Measurements from ENCODE around the gene CACNA2D3.

Gene CACNA2D3

DNA sequence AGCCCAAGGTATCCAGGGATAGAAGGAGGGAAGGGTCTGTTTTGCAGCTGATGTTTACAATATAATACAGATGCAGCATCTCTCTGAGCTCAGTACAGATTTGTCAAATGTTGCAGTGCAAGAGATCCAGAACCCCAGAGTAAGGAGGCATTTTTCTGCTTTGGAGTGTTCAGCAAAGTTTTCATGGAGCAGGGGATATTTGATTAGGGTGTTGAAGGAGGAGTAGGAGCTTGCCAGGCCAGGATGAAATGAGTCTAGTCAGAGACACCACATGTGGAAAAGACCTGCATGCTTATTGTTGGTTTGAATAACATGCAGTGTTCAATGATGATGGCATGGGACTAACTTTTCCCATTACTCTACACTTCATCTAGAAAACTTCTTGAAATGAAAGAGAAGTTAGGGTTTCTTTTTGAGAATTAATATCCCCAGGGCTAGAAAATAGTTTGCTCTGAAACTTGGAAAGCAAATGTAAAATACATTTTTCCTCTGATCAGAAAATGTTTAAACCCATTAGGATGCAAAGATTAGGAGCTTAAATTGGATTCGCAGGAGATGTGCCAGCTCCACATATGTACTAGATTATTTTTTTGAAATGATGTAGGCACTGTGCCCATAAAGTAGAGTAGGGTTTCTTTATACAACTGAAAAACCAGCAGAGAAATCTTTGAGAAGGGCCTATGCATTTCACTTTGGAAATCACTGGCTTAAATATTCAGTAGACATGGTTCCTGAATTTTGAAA lies 243.8 kb downstream of the CACNA2D3 start:
- H3K27ac ChIP-seq (ENCODE audit: low read length) = no peak overlapping the region
- H3K9ac ChIP-seq (ENCODE audit: low read depth, low read length) = no peak overlapping the region
- H3K4me1 ChIP-seq (ENCODE audit: insufficient read depth, low read length) = no peaks in the 10 kb centered on the region
- H3K27me3 ChIP-seq (ENCODE audit: insufficient read depth, low read length) = no peaks in the 10 kb centered on the region
- H3K9me3 ChIP-seq (ENCODE audit: insufficient read depth, low read depth, low read length) = no peaks in the 10 kb centered on the region
- no peak overlapping the region for H3K4me3 ChIP-seq (ENCODE audit: low read length)
- no peaks in the 10 kb centered on the region for H3K36me3 ChIP-seq (ENCODE audit: insufficient read depth, low read depth, low read length)

DNA sequence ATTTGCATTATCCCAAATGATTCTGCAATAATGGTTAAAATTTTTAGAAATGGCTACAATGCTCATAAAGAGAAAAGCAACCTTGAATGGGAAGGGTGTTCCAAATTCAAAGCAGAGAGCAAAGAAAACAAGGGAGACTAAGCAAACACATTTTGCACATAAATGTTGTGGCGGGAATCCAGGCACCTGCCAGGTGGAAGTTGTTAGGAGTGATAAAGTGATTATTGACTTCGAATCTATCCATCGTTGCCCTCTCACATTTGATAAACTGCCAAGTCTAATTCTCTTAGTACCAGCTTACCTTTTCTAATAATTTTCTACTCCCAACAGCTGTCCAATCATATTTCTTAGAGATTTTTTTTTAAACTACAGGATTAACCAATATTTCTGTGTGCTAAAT lies 244.5 kb downstream of the CACNA2D3 start:
- Histone ChIP-seq H3K27me3 (ENCODE audit: insufficient read depth, low read length) (no peaks in the 10 kb centered on the region), H3K9me3 (ENCODE audit: insufficient read depth, low read depth, low read length) (no peaks in the 10 kb centered on the region), H3K36me3 (ENCODE audit: insufficient read depth, low read depth, low read length) (no peaks in the 10 kb centered on the region), H3K4me3 (ENCODE audit: low read length) (no peak overlapping the region), H3K4me1 (ENCODE audit: insufficient read depth, low read length) (no peaks in the 10 kb centered on the region), H3K9ac (ENCODE audit: low read depth, low read length) (no peak overlapping the region), H3K27ac (ENCODE audit: low read length) (no peak overlapping the region)

DNA sequence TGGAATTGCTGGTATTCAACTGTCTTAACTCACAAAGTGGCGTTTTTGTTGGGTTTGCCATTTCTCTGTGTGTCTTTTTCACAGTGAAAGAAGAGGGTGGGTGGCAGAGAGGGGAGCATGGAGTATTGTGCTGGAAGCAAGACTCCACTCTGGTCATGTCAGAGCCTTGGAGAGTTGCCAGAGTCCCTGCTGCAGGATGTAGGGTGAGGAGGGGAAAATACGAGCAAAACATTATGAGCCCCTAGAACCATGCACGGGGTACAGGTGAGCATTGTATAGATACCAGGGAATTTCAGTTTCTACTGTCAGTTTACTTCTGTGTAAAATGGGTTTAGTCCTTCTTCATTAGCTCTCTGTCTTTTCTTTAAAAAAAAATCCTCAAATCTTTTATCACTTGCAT lies 249.9 kb downstream of the CACNA2D3 start:
- no peak overlapping the region for H3K4me3 ChIP-seq (ENCODE audit: low read length)
- H3K27ac ChIP-seq (ENCODE audit: low read length) = no peak overlapping the region
- no peak overlapping the region for H3K9ac ChIP-seq (ENCODE audit: low read depth, low read length)
- no peaks in the 10 kb centered on the region for H3K9me3 ChIP-seq (ENCODE audit: insufficient read depth, low read depth, low read length)
- no peaks in the 10 kb centered on the region; the same call in 1 of the 2 replicates for H3K27me3 ChIP-seq (ENCODE audit: insufficient read depth, low read length)
- H3K36me3 ChIP-seq (ENCODE audit: insufficient read depth, low read depth, low read length) = no peaks in the 10 kb centered on the region
- H3K4me1 ChIP-seq (ENCODE audit: insufficient read depth, low read length) = no peaks in the 10 kb centered on the region

DNA sequence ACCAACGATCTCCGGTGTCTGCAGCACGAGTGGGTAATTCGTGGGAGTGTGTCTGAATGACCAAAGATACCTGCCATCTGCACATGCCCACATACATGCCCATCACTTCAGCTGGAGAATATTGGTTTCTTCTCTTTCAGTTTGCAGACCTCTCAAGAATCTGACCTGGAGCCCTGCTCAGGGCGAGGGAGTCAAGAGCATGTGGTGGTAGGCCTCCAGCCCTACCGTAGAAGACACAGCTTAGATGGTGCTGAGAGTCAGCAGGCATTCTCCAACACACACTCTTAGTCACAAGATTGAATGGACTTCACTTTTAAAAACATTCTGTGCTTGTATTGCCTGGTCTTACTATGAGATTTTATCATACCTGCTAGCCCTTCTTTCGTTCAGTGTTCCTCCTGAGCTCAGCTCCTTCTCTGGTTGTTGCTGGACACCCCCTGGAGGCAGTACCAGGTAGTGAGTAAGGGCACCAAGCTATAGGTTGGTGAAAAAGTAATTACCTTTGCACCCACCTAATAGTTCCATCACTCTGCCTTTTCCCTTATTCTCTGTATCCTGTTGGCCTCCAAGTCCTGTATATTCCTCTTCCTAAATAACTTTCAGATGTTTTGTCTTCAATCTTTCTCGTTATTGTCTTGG lies 252.0 kb downstream of the CACNA2D3 start:
- Histone ChIP-seq H3K9ac (ENCODE audit: low read depth, low read length) (no peak overlapping the region), H3K4me1 (ENCODE audit: insufficient read depth, low read length) (no peaks in the 10 kb centered on the region), H3K27ac (ENCODE audit: low read length) (no peak overlapping the region), H3K27me3 (ENCODE audit: insufficient read depth, low read length) (no peaks in the 10 kb centered on the region; the same call in 1 of the 2 replicates), H3K9me3 (ENCODE audit: insufficient read depth, low read depth, low read length) (no peaks in the 10 kb centered on the region), H3K36me3 (ENCODE audit: insufficient read depth, low read depth, low read length) (no peaks in the 10 kb centered on the region), H3K4me3 (ENCODE audit: low read length) (no peak overlapping the region)

DNA sequence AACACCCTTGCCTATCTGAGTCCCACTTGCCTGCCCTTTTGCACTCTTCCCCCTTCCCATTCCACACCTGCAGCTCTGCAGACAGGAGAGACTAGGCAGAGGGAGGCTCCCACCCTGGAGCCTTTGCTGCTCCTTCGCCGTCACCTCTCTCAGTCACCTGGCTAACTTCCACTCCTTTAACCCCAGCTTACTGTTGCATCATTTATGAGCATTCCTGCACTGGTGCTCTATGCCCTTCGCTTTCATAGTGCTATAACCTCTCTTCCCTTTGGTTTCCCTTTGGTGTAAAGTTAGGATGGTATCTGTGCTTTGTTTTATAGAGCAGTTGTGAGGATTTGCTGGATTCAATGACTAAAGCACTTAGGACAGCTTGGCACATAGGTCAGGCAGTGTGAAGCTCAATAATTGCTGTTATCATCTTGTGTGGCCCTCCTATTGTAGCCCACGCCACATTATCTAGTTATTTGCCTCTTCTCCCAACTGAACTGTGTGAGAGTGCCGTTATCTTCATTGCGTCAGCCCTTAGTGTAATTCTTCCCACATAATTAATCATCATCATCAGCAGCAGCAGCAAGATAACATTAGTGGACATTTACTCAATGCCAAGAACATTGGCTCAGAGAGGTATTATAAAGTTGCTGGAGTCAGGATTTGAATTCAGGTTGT lies 253.9 kb downstream of the CACNA2D3 start:
- no peak overlapping the region for H3K27ac ChIP-seq (ENCODE audit: low read length)
- no peaks in the 10 kb centered on the region for H3K4me1 ChIP-seq (ENCODE audit: insufficient read depth, low read length)
- H3K9me3 ChIP-seq (ENCODE audit: insufficient read depth, low read depth, low read length) = no peaks in the 10 kb centered on the region
- no peak overlapping the region for H3K9ac ChIP-seq (ENCODE audit: low read depth, low read length)
- H3K27me3 ChIP-seq (ENCODE audit: insufficient read depth, low read length) = no peaks in the 10 kb centered on the region; the same call in 1 of the 2 replicates
- H3K36me3 ChIP-seq (ENCODE audit: insufficient read depth, low read depth, low read length) = no peaks in the 10 kb centered on the region
- H3K4me3 ChIP-seq (ENCODE audit: low read length) = no peak overlapping the region

DNA sequence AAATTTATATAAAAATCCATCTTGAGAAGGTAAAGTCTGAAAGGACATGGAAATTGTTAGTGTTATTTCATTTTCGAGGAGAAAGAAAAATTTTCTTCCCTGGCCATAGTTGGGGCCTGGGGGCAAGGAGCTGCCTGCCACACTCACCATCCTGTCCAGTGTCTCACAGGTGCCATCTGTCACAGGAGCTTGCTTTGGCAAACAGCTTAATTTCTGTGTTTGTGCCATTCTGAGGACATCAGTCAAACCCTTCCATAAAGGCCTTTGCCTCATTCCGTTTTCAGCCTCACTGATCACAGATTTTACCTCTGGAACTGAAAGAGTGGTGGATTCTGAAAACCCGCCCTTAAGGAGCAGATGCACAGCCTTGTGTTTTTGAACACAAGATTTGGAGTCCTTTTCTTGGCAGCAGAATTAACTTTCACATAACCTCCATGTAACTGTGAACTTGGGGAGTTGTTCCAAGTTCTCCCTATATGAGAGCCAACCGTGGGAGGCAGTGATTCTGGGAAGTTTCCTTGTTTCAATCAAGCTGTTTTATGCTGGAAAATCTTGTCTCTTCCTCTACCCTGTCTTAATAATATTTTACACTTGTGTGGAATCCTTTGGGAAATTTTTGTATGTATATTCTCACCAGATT lies 254.7 kb downstream of the CACNA2D3 start:
- Histone ChIP-seq H3K27ac (ENCODE audit: low read length) (no peak overlapping the region), H3K27me3 (ENCODE audit: insufficient read depth, low read length) (no peaks in the 10 kb centered on the region; the same call in 1 of the 2 replicates), H3K36me3 (ENCODE audit: insufficient read depth, low read depth, low read length) (no peaks in the 10 kb centered on the region), H3K9me3 (ENCODE audit: insufficient read depth, low read depth, low read length) (no peaks in the 10 kb centered on the region), H3K4me1 (ENCODE audit: insufficient read depth, low read length) (no peaks in the 10 kb centered on the region), H3K4me3 (ENCODE audit: low read length) (no peak overlapping the region), H3K9ac (ENCODE audit: low read depth, low read length) (no peak overlapping the region)

DNA sequence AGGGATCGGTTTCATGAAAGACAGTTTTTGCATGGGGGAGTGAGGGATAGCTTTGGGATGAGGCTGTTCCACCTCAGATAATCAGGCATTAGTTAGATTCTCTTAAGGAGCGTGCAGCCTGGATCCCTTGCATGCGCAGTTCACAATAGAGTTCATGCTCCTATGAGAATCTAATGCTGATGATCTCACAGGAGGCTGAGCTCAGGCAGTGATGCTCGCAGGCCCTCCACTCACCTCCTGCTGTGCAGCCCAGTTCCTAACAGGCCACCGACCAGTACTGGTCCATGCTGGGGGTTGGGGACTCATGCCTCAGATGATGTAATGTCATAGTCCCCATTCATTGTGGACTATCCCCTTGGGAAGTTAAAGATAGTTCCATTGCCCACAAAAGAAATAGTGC lies 255.8 kb downstream of the CACNA2D3 start:
- H3K9me3 ChIP-seq (ENCODE audit: insufficient read depth, low read depth, low read length) = no peaks in the 10 kb centered on the region
- no peak overlapping the region for H3K27ac ChIP-seq (ENCODE audit: low read length)
- no peaks in the 10 kb centered on the region for H3K36me3 ChIP-seq (ENCODE audit: insufficient read depth, low read depth, low read length)
- H3K4me1 ChIP-seq (ENCODE audit: insufficient read depth, low read length) = no peaks in the 10 kb centered on the region
- H3K27me3 ChIP-seq (ENCODE audit: insufficient read depth, low read length) = no peaks in the 10 kb centered on the region; the same call in 1 of the 2 replicates
- no peak overlapping the region for H3K4me3 ChIP-seq (ENCODE audit: low read length)
- H3K9ac ChIP-seq (ENCODE audit: low read depth, low read length) = no peak overlapping the region

DNA sequence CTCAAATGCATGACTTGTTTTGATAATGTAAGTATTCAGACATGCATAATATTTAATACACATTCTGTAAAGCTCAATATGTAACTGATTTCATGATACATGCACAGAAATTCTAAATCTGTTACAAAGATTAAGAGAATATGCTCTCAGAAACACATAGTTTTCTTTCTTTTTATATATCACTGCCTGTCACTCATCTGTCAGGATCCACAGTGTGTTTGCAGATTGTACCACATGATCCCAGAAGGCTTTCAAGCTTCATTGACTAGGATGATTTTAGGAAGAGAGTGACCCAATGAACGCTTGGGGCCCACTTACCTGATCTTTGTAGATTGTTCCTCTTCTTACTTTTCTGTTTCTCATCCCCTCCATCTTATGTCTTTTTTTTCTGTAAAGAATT lies 261.9 kb downstream of the CACNA2D3 start:
- no peaks in the 10 kb centered on the region for H3K36me3 ChIP-seq (ENCODE audit: insufficient read depth, low read depth, low read length)
- no peaks in the 10 kb centered on the region for H3K4me1 ChIP-seq (ENCODE audit: insufficient read depth, low read length)
- no peaks in the 10 kb centered on the region for H3K27me3 ChIP-seq (ENCODE audit: insufficient read depth, low read length)
- no peak overlapping the region for H3K9ac ChIP-seq (ENCODE audit: low read depth, low read length)
- no peak overlapping the region for H3K4me3 ChIP-seq (ENCODE audit: low read length)
- no peak overlapping the region for H3K27ac ChIP-seq (ENCODE audit: low read length)
- H3K9me3 ChIP-seq (ENCODE audit: insufficient read depth, low read depth, low read length) = no peaks in the 10 kb centered on the region

DNA sequence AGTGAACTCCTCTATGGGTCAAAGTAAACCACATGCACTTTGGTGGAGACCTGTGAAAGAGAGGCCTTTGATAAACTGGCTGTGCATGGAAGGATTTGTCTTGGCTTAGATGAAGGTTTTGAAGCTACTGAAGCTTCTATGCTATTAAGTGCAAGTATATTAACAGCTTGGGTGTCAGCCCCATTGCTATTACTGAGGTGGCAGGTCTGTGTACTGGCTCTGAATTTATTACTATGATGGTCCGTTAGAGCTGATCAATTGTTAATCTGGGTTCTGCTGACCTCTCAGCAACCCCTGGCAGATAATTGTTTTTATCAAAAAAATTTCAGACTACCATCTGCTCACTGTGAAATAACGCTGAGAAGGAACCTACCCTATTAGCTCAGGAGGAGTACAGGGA lies 268.2 kb downstream of the CACNA2D3 start:
- H3K27ac ChIP-seq (ENCODE audit: low read length) = no peak overlapping the region
- no peaks in the 10 kb centered on the region for H3K36me3 ChIP-seq (ENCODE audit: insufficient read depth, low read depth, low read length)
- H3K4me1 ChIP-seq (ENCODE audit: insufficient read depth, low read length) = no peaks in the 10 kb centered on the region
- no peak overlapping the region for H3K9ac ChIP-seq (ENCODE audit: low read depth, low read length)
- no peaks in the 10 kb centered on the region for H3K27me3 ChIP-seq (ENCODE audit: insufficient read depth, low read length)
- H3K4me3 ChIP-seq (ENCODE audit: low read length) = no peak overlapping the region
- no peaks in the 10 kb centered on the region for H3K9me3 ChIP-seq (ENCODE audit: insufficient read depth, low read depth, low read length)

DNA sequence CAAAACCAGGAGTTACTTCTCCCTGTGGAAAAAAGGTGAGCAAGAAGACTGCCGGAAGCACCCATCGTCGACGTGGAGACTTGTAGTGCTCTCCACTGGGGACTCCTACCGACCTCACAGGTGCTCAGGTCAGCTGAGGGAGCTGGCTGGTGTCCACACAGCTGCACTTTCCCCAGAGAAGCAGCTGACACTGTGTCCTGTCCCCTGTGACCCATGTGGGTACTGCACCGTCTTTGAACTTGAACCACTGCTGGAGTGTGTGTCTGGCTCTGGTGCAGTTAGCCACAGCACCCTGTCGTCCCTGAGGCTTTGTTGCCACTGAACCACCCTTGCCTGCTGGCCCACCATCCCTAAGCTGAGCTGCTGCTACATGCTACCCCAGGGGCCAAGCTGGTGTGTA lies 270.8 kb downstream of the CACNA2D3 start:
- H3K4me3 ChIP-seq (ENCODE audit: low read length) = no peak overlapping the region
- no peaks in the 10 kb centered on the region for H3K9me3 ChIP-seq (ENCODE audit: insufficient read depth, low read depth, low read length)
- no peaks in the 10 kb centered on the region for H3K36me3 ChIP-seq (ENCODE audit: insufficient read depth, low read depth, low read length)
- no peaks in the 10 kb centered on the region for H3K4me1 ChIP-seq (ENCODE audit: insufficient read depth, low read length)
- no peaks in the 10 kb centered on the region for H3K27me3 ChIP-seq (ENCODE audit: insufficient read depth, low read length)
- H3K27ac ChIP-seq (ENCODE audit: low read length) = no peak overlapping the region
- H3K9ac ChIP-seq (ENCODE audit: low read depth, low read length) = no peak overlapping the region

DNA sequence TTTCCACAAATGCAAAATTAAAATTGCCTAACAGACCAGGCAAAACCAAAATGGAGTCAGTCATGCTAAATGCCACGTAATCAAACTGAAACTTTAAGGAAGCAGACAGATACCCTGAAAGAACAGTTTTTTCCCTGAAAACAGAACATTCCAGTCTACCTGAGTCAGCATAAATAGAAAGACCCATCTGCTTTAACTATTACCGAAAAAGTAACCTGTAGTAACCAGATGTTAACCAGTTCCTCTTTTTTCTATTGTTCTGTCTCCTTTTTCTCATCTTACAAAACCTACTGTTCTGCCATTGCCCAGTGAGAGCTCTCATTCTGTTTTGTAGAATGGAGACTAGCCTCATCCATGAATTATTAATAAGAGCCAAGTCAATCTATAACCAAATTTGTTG lies 286.0 kb downstream of the CACNA2D3 start:
- Histone ChIP-seq H3K4me1 (ENCODE audit: insufficient read depth, low read length) (no peaks in the 10 kb centered on the region), H3K9me3 (ENCODE audit: insufficient read depth, low read depth, low read length) (no peaks in the 10 kb centered on the region), H3K9ac (ENCODE audit: low read depth, low read length) (no peak overlapping the region), H3K27ac (ENCODE audit: low read length) (no peak overlapping the region), H3K36me3 (ENCODE audit: insufficient read depth, low read depth, low read length) (no peaks in the 10 kb centered on the region), H3K27me3 (ENCODE audit: insufficient read depth, low read length) (no peaks in the 10 kb centered on the region), H3K4me3 (ENCODE audit: low read length) (no peak overlapping the region)

All from iPS-20b (cell line).